Epidermal melanocyte (primary cell): ENCODE results near the gene SCO1.
A peak's percentile ranks its signal among the peaks of the same experiment; 100 is the strongest.

Experiments
- DNase-seq: peaks from one replicate; pipeline ENCODE4 v3.0.0; 2011; ENCODE audit warnings: low spot score; ENCODE audit not compliant: insufficient read length

Gene SCO1

DNA sequence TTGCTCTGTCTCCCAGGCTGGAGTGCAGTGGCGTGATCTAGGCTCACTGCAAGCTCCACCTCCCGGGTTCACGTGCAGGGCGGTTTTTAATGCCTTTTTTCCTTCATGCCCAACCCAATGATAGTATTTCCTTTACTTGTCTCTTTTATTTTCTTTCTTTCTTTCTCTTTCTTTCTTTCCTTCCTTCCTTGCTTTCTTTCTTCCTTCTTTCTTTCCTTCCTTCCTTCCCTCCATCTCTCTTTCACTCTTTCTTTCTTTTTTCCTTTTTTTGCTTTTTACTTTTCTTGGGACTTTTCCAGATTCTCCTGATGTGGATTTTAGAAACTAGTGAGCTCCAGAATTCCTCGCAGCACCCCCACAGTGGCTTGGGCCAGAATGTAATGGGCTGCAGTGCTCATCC is 43.3 kb downstream of the SCO1 start:
- DNase-seq: no peak

DNA sequence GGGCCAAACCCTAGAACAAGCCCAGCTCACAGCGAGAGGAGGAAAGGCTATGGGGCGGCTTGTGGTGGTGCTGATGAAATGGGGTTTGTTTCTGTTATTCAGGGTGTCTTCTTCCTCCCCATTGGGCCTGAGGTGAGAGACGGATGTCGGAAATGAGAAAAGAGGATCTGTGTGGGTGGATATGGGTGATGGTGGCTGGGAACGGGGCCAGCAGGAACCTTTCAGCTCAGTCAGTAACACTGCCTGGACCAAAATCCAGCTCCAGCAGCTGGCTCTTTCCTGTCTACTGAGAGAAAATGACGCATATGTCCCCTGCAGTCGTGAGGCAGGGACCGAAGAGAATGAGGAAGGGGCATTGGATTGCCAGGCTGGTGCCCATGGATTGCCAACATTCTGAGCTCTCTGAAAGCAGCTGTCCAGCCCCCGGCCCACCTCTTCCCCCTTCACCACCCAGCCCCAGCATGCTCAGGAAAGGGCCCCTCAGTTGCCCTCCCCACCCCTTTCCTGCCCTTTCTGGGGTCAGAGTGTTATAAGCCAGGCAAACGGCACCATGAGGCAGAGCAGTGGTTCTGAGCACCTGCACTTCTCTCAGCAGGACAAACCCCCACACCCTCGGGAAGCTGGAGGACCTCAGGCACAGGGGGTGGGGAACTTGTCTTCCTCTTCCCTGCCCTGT is 44.2 kb downstream of the SCO1 start:
- no peak for DNase-seq

DNA sequence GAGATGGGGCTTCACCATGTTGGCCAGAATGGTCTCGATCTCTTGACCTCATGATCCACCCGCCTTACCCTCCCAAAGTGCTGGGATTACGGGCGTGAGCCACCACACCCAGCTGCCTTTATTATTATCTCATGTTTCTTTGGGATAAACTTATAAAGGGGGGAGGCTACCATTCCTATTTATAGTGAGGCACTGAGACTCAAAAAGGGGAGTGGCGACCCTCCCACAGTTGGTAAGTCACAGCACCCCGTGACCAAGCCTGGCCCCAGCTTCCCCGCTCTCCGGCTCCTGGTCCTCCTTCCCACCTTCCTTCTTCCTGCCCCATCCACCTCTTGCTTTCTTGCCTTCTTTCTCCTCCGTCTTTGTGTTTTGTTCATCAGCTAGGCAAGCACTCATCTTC is 45.4 kb downstream of the SCO1 start:
- no peak for DNase-seq

DNA sequence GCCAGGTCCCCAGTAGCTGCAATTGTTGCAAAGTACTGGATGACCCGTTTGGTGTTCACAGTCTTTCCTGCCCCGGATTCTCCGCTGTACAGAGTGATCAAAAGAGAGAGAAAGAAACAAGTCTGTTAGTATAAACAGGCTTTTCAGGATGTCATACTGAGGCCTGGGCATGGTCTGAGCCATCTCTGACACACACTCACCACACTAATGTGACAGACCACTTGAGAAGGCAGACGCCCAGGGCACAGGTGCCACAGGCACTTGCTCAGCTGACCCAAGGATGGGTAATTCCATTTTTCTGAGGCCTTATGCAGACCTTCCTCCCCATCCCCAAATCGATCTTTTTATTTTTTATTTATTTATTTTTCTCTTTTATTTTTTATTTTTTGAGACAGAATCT is 47.7 kb downstream of the SCO1 start:
- DNase-seq: no peak

DNA sequence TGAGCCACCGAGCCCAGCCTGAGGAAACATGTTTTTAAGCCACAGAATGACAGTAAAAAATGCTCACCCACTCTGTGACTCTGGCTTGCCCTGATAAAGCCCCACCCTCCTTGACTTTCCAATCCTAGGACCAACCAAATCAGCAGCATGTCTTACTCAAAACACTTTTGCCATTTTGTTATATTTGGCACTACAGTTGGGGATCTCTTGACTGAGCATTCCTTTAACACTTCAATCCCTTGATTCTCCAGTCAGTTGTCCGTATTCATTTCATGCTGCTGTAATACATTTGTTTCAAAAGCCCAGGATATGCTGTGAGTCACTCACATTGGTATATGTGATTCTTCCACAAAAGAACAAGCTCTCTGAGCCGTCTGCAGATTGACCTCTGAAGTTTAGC is 48.4 kb downstream of the SCO1 start:
- no peak for DNase-seq

DNA sequence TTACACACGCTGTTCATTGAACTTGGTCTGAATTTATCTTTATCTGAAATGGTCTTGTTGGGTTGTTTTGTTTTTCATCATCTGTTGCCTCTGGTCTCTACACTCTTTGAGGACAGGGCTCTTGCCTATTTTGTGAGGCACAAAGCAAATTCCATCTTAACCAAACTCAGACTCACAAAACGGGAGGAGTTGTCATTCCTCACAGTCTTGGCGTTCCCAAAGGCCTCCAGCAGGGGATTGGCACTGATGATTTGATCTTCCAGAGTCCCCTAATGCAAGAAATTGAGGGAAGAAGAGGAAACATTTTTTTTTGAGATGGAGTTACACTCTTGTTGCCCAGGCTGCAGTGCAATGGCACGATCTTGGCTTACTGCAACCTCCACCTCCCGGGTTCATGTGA is 49.0 kb downstream of the SCO1 start:
- no peak for DNase-seq

DNA sequence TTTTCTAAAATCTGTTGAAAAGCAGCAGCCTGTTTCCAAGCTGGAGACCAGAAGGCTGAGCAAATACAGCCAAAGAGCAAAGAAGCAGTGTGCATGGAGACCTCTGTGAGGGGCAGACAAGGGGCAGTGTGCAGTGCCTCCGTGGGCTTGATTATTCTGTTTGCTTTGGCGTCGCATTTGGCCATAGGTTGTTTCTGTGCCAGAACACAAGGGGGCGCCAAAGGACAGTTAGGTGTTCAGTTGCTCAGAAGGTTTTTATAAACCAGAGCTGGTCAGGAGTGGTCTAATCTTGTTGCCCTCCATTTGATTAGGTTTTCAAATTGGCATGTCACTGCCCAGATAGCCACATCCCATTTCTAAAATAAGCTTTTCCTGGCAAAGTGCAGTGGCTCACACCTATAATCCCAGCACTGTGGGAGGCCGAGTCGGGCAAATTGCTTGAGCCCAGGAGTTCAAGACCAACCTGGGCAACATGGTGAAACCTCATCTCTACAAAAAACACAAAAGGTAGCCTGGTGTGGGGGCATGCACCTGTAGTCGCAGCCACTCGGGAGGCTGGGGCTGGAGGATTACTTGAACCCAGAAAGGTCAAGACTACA is 50.8 kb downstream of the SCO1 start:
- peak; percentile 47 for DNase-seq

DNA sequence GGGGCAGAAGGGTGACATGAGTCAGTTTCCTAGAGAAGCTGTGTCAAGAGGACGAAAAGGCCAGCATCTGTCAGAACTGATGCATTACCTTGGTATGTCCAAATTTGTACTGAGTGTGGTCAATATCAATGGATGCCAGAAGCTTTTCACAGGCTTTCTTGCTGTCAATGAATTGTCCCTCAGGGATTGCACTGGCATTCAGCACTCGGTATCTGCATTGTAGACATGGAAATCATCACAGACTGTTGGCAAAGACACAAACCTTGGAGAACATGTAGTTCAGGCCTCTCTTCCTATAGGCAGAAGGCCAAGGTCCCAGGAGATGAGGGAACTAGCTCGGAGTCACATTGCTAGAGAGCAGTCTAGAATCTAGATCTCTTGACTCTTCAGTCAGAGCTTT is 56.9 kb downstream of the SCO1 start:
- no peak for DNase-seq

DNA sequence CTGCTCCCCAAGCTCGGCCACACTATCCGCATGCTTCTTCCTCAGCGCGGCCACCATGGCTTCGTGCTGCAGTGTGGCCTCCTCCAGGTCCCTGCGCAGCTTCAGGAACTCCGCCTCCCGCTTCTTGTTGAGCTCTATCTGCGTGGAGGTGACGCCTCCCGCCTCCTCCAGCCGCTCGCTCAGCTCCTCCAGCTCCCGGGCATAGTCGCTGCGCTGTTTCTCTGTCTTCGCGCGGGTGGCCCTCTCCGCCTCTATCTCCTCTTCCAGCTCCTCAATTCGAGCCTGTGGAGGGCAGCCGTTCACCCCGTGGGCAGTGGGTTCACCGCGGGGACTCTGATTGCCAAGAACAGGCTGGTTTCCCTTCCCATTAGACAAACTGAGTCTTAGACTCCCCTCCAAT is 59.2 kb downstream of the SCO1 start:
- DNase-seq: no peak

DNA sequence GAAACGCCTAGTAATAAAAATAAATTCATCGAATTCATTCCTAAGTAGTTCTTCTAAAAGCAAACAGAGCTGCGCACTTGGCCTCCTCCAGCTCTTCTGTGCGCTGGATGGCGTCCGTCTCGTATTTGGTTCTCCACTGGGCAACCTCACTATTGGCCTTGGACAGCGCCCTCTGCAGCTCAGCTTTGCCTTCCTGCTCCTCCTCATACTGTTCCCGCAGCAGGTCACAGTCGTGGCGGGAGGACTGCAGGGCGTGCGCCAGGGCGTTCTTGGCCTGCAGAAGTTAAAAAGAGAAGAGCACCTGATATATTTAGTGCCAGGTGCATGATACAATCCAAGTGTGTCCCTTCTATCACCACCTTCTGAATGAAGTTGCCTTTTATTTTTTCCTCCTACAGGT is 62.0 kb downstream of the SCO1 start:
- DNase-seq: no peak

DNA sequence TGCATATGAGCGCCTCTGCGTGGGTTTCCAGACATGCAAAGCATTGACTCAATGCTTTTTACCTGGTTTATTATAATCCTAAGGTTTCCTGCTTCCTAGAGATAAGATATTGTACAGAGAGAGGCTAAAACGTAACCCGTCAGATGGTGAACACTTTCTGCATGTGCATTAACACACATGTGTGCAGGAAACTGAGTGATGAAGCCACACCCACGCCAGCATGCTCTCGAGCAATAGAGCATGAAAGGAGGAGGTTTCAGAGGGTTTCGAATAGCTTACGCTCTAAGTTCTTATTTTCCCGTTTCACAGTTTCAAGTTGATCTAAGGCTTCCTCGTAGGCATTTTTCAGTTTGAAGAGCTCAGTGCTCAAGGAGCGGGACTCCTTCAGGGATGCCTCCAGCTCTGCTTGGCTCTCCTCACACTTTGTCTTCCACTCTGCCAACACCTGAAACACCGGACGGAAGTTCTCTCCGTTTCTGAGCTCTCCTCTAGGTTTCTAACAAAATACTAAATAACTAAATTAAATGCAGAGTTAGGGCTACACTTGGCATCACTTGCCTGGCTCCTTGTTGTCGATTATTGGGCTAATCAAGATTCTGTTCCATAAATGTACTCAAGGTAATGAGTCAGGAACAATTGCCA is 63.5 kb downstream of the SCO1 start:
- DNase-seq: no peak

DNA sequence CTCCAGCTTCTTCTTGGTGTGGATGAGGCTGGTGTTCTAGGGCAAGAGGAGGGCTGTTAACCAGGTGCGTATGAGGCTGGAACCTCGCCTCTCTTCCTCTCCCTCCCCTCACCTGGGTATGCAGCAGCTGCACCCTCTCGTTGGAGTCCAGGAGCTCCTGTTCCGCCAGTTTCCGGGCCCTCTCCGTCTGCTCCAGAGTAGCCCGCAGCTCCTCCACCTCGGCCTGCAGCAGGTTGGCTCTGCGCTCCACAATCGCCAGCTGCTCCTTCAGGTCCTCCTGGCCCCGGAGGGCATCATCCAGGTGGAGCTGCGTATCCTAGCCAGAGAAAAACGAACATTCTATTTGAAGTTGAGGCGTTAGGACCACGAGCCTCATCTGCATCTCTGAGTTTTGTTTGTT is 65.6 kb downstream of the SCO1 start:
- no peak for DNase-seq

DNA sequence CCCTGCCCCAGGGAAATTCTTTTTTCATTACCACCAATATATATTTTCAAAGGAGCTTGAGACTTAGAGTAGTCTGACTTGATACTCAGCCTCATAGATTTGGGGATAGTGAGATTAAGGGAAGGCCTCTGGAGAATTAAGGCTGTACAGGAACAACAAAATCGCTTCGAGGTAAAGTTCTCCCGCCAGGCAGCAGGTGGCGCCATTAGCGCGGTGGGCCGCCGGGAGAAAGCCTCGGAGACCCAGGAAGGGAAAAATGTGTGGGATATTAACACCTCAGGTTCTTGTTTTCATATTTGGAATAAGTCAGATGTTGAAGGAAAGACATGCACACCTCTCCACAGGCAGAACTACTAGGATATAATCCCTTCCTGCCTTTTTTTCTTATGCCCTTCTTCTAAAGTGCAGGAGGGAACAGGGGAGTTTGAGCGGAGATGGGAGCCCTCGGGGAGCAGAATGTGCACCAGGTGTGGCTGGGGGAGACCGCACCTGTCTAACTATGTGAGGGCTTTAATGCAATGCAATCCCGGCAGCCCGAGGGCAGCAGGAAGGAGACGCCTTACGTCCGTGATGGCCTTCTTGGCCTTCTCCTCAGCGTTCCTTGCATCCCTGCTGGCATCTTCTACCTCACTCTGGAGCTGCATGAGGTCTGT is 66.2 kb downstream of the SCO1 start:
- DNase-seq: no peak

DNA sequence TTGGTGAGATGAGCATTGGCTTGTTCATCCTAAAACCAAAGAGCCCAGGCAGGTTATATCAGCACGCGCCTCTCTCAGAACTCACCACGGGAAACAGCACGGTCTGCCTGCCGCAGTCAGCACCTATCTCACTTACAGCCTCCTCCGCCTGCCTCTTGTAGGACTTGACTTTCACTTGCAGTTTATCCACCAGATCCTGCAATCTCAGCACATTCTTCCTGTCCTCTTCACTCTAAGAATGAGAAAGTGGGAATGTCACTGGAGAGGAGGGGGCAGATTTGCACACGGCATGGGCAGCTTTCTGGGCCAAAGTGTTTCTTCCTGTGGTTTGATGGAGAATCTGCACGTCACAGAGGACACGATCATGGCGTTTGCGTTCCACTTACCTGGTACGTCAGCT is 67.6 kb downstream of the SCO1 start:
- DNase-seq: no peak

DNA sequence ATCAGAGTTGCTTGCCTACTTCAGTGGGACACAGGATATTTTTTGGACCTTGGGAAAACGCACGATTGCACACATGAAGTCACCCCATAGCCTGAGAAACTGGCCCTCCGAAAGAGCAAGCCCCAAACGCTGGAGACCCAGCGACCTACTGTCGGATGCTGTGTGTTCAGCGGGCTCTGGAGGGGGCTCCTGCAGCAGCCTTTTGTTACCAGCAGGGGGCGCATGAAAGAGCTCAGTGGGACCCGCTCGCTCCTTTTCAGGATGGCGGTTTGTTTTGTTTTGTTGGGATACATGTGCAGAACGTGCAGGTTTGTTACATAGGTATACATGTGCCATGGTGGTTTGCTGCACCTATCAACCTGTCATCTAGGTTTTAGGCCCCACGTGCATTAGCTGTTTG is 68.6 kb downstream of the SCO1 start:
- no peak for DNase-seq

DNA sequence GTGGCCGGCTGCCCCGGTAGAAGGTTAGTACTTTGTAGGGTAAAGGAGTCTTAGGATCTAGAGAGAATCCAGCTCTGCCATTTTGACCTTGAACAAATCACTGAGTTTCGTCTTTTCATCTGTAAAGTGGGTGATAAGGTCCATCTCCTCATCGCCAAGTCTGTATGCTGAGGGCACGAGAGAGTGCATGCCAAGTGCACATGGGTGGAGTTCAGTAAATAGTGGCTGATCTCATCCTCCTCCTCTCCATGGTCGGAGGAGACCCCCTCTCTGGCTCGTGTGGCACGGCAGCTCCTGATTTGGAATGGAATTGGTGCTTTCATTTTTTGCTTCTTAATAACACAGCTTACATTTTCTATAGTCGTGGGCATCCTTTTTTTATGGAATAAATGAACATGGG is 70.9 kb downstream of the SCO1 start:
- no peak for DNase-seq

DNA sequence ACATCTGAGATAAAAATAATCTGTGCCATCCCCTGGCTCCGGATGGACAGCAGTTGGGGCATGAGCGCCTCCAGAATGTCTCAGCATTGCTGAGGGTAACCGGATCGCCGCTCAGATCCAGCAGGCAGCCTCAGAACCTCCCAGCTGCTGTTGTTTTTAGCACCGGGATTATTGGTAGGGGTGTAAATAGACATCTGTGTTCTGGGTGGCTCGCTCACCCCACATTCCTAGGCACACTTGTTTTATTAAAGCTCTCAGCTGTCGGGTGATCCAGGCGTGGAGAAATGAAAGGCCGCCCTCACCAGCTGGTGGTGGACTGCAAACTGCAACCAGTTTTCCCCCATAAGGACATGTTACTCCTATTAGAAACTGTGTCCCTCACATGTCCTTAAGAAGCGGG is 72.4 kb downstream of the SCO1 start:
- DNase-seq: no peak

DNA sequence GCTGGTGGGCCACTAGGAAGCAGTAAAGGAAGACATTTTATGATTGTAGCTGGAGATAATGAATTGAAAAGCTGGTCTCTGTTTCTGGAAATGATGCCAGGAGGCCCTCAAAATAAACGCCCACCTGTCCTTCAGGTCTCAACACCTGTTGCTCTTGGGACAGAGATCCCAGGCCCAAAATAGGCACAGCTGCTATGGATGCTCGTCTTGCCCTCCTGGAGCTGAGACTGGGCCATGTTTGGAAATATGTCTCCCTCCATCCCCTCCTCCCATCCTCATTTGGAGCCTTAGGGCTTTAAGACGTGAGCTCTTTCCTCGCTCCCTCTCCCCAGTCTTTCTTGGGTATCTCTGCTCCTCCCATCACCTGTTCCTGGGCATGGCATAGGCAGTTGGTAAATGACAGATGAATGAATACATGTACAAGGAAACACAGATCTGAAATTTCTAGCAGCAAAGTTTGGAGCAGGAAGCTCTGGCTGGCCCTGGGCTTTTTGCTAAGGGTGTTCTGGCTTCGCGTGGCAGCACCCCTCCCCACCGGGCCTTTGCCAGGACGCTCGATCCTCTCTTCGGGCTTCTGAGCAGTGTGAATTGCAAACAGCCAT is 73.5 kb downstream of the SCO1 start:
- no peak for DNase-seq

DNA sequence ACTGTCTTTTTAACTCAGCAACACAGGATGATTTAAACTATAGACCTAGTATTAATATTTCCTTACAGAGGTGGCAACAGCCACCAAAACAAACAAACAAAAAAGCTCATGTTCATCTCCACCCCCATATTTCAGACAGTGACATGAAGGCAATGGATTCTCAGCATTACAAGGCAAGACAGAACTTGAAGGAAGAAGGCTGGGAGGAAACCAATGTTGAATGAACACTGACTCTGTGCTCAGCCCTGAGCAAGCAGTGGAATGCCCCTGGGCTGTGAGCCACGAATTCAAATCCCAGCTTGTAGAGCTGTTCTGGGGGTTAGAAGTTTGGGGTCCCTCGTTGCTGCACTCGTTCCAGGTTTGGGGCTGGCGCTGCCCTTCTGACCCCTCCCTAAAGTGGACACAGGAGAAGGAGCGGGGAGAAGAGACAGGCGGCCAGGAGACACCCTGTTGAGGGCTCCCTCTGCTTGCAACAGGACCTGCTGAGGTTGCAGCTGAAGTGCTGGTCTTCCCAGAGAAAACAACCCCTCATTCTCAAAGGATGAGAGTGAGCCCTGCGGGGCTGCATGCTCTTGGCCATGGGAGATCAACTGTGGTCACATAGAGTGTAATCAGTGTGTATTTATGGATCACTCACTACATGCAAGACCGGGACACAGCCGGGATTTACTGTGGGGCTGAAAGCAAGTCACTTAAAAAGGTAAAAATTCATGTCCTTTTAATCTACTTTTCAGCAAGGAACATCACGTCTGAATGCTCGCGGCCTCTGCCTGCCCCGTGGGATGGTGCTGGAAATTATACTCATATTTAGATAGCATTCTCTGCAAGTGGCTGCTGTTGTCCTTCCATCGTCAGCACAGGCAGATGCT is 74.5 kb downstream of the SCO1 start:
- DNase-seq: no peak
